OCI-LY3 (cell line): ENCODE results near the gene REEP1.

Source experiments
- H2AFZ ChIP-seq: fragments of 200-600, 300-600 bp; shearing (Covaris generic); 2 replicates; pipeline ENCODE4 v1.6.0; 2014; ENCODE audit warnings: antibody characterized with exemption, low read depth, low read length
- H3K27ac ChIP-seq: fragments of 200-600, 300-600 bp; sonication (generic); 2 replicates; pipeline ENCODE4 v1.5.1; 2014; ENCODE audit warnings: mild to moderate bottlenecking, low read length, moderate library complexity, mixed read lengths
- H3K27me3 ChIP-seq: fragments of 200-600, 300-600 bp; sonication (generic); 2 replicates; pipeline ENCODE4 v1.6.1; 2014; ENCODE audit warnings: low read depth, low read length, mixed read lengths
- H3K36me3 ChIP-seq: fragments of 200-600, 300-600 bp; sonication (generic); replicated peaks from 2 replicates; pipeline ENCODE3; 2014; ENCODE audit warnings: low read depth, low read length, mixed read lengths
- H3K4me1 ChIP-seq: fragments of 300-600, 200-600 bp; sonication (generic); 2 replicates; pipeline ENCODE4 v1.6.1; 2014; ENCODE audit warnings: low read length, mixed read lengths
- H3K4me2 ChIP-seq: fragments of 200-600, 300-600 bp; sonication (generic); 2 replicates; pipeline ENCODE4 v1.6.1; 2014; ENCODE audit warnings: low read length, mixed read lengths
- H3K4me3 ChIP-seq: fragments of 300-600, 200-600 bp; sonication (generic); 2 replicates; pipeline ENCODE4 v1.5.1; 2014; ENCODE audit warnings: antibody characterized with exemption, mild to moderate bottlenecking, low read length, moderate library complexity
- H3K79me2 ChIP-seq: fragments of 300-600, 200-600 bp; shearing (Covaris generic); 2 replicates; pipeline ENCODE4 v1.6.1; 2014; ENCODE audit warnings: mild to moderate bottlenecking, low read length, mixed read lengths
- H3K9ac ChIP-seq: fragments of 300-600, 200-600 bp; shearing (Covaris generic); 2 replicates; pipeline ENCODE4 v1.6.0; 2014; ENCODE audit warnings: mild to moderate bottlenecking, low read length, moderate library complexity
- H3K9me3 ChIP-seq: fragments of 200-600, 300-600 bp; shearing (Covaris generic); 2 replicates; pipeline ENCODE4 v1.6.1; 2014; ENCODE audit warnings: low read length, mixed read lengths; ENCODE audit not compliant: insufficient read depth
- H4K20me1 ChIP-seq: fragments of 200-600, 300-600 bp; sonication (generic); 2 replicates; pipeline ENCODE4 v1.6.1; 2016; ENCODE audit warnings: low read length, mixed read lengths; ENCODE audit not compliant: insufficient read depth
- CTCF ChIP-seq: fragments of 200-600, 300-600 bp; sonication (generic); IDR thresholded peaks from 2 replicates; pipeline ENCODE4 v1.5.1; 2014; ENCODE audit warnings: antibody characterized with exemption, low read length, low read depth
- EZH2phosphoT487 ChIP-seq: fragments of 200-600 bp; shearing (Covaris generic); IDR thresholded peaks from 2 replicates; pipeline ENCODE4 v1.6.1; 2018; ENCODE audit warnings: antibody characterized with exemption, mixed run types, low read depth

Gene REEP1

GRCh38 chr2:86333378-86333777 is 4.0 kb downstream of the REEP1 start:
- H4K20me1 ChIP-seq, result no peaks in the 10 kb centered on the region
- no peak overlapping the region for H3K4me3 ChIP-seq
- H3K27ac ChIP-seq, result no peak overlapping the region
- no peak overlapping the region for H3K9ac ChIP-seq
- H3K4me2 ChIP-seq, result no peak overlapping the region
- no peak overlapping the region for H2AFZ ChIP-seq
- no peaks in the 10 kb centered on the region for H3K36me3 ChIP-seq
- no peaks in the 10 kb centered on the region for H3K79me2 ChIP-seq
- TF ChIP-seq EZH2phosphoT487 (no peak), CTCF (no peak)
- no peaks in the 10 kb centered on the region for H3K9me3 ChIP-seq
- no peaks in the 10 kb centered on the region for H3K27me3 ChIP-seq
- no peaks in the 10 kb centered on the region for H3K4me1 ChIP-seq

DNA sequence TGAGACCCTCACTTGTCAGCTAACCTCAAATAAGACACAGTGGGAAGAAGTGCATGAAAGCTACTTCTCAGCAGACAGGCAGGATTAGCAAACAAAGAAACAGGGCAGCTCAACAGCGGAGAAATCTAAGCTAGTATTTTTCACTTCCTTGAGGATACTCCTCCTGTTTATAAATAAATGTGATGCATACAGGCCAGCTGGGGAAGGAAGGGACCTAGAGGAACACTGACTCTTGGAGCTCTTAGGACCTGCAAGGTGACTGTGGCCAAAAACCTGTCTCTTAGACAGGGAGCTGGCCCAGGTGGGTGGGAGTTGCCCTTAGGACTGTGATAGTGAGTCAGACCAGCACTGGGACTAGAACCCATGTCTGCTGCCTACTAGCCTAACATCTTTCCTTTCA is 4.8 kb downstream of the REEP1 start:
- Histone ChIP-seq H3K4me1 (no peaks in the 10 kb centered on the region), H3K4me2 (no peak overlapping the region), H4K20me1 (no peaks in the 10 kb centered on the region), H3K27ac (no peak overlapping the region), H3K4me3 (no peak overlapping the region), H2AFZ (no peak overlapping the region), H3K36me3 (no peaks in the 10 kb centered on the region), H3K9ac (no peak overlapping the region), H3K27me3 (no peaks in the 10 kb centered on the region), H3K9me3 (no peaks in the 10 kb centered on the region), H3K79me2 (no peaks in the 10 kb centered on the region)
- TF ChIP-seq CTCF (no peak), EZH2phosphoT487 (no peak)

DNA sequence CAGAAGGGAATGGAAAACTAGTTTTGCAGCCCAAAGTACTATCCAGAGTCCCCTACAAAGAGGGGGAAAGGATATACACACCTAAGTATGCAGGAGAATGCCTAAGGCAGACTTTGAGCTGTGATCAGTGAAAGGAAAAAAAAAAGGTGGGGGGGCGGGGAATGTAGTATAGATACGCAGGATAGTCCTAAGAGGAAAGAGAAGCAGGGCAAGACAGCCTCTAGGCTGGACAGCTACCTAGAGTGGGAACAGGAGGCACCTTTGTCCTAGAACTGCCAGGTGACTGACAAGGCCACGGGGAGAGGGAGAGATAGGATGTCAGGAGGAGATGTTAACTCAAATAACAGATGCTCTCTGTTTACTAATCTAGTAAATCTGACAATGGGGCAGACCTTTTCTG is 6.0 kb downstream of the REEP1 start:
- H3K9ac ChIP-seq, result no peak overlapping the region

DNA sequence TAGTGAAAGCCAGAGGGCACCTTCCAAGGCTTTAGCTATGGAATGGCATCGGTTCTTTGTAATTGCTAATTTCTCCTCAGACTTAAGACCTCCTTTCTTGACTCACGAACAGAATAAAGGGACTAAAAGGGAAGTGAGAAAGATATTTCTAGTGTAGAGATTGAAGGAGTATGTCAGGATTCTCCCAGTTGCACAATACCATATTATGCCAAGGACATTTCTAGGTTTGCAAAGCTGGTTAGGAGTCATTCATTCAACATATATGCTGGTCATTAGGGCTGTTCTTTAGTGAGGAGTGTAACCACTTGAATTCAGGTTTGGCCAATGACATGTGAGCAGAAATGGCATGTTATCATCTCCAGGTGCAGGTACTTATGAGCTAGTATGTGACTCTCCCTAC is 7.4 kb downstream of the REEP1 start:
- H3K9me3 ChIP-seq, result no peaks in the 10 kb centered on the region
- no peaks in the 10 kb centered on the region for H3K79me2 ChIP-seq
- H3K4me2 ChIP-seq, result no peak overlapping the region
- H4K20me1 ChIP-seq, result no peaks in the 10 kb centered on the region
- no peak overlapping the region for H3K27ac ChIP-seq
- no peak overlapping the region for H3K9ac ChIP-seq
- no peak overlapping the region for H2AFZ ChIP-seq
- H3K27me3 ChIP-seq, result peaks cover 4% of the 10 kb centered on the region; the same call in 1 of the 2 replicates
- no peaks in the 10 kb centered on the region for H3K4me1 ChIP-seq
- no peak overlapping the region for H3K4me3 ChIP-seq
- H3K36me3 ChIP-seq, result no peaks in the 10 kb centered on the region
- TF ChIP-seq EZH2phosphoT487, result no peak
- TF ChIP-seq CTCF, result no peak

More for the DNA sequence above, 6.0 kb downstream of the REEP1 start:
- Histone ChIP-seq H3K79me2 (no peaks in the 10 kb centered on the region), H3K27ac (no peak overlapping the region), H2AFZ (no peak overlapping the region), H3K27me3 (no peaks in the 10 kb centered on the region; the same call in 1 of the 2 replicates), H3K4me2 (no peak overlapping the region), H3K9me3 (no peaks in the 10 kb centered on the region), H3K4me3 (no peak overlapping the region), H4K20me1 (no peaks in the 10 kb centered on the region), H3K36me3 (no peaks in the 10 kb centered on the region), H3K4me1 (no peaks in the 10 kb centered on the region)
- TF ChIP-seq CTCF (no peak), EZH2phosphoT487 (no peak)
